GM18505 (cell line): ENCODE measurements around the gene SLC22A5.
"Not testable (repeated sequence)": the region's sequence is repeated elsewhere in the genome, so short reads cannot be mapped to it uniquely, and the experiment has no call there.

Source experiments
- ATAC-seq: cut with Tn5 transposase; IDR thresholded peaks from one replicate; pipeline ENCODE4 v1.9.1; 2021; ENCODE audit not compliant: unreplicated experiment
- POLR2A ChIP-seq: IDR thresholded peaks from 4 replicates; pipeline ENCODE4 v1.6.1; 2011; ENCODE audit warnings: borderline replicate concordance; ENCODE audit not compliant: insufficient read depth, insufficient read length; ENCODE audit errors: extremely low read depth

SLC22A5 gene

DNA sequence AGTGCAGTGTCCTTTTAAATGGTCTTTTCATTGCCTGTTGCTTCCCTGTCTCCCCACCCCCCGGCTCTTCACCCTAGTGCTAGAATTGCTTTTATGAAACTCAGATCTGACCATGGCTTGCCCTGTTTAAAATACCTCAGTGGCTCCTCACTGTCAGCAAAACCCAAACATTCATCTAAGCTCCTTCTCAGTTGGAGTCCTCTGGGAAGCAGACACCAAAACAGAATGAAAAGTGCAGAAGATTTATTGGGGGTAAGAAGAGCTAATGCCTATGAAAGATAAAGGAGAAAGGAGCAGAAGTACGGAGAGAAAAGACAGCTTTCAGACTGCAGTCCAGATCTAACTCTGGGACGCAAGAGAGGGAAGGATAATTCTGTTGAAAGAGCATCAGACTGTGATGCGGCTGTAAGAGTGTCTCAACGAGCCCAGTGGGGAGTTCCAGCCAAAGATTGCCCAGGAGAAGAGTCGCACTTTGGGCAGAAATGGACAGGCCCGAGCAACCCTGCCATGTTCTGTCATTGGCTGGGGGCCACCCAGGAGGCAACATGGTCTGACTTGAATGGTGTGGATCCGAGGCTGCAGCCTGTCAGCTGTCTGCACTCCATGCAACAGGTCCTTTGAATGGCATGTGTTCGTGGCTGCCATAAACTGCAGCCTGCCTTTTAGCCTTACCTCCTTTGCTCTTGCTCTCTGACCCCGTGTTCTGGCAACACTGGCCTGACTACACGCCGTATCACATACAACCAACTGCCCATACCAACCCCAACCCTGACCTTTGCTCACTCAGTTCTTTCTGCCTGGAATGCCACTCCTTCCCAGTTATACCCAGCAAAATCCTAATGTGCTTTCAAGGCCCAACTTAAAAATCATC, 65.1 kb downstream of the SLC22A5 start:
- no peak for TF ChIP-seq POLR2A
- ATAC-seq = no peak

DNA sequence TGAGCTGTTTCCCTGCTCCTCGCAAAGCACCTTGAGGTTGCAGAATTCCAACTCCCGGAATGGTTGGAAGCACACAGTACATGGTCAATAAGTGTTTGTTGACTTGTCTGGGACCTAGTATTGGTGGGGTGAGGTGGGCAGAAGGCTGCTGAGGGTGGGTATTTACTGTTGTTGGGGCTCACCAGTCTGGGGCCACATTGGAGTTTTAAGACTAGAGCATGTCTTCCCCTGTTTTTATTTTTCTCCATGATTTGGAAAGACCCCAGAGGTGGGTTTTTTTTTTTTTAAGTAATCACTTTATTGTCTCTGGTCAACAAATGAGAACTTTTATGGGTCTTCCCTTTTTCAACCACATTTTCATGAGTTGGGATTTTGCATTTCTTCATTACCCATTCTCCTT, 65.9 kb downstream of the SLC22A5 start:
- no peak for ATAC-seq
- no peak for TF ChIP-seq POLR2A

GRCh38 chr5:132435886-132436285, 66.4 kb downstream of the SLC22A5 start:
- no peak for ATAC-seq
- TF ChIP-seq POLR2A = no peak

- ATAC-seq = no peak
- TF ChIP-seq POLR2A = no peak
These were observed 67.4 kb downstream of the SLC22A5 start for GRCh38 chr5:132436936-132437335.

DNA sequence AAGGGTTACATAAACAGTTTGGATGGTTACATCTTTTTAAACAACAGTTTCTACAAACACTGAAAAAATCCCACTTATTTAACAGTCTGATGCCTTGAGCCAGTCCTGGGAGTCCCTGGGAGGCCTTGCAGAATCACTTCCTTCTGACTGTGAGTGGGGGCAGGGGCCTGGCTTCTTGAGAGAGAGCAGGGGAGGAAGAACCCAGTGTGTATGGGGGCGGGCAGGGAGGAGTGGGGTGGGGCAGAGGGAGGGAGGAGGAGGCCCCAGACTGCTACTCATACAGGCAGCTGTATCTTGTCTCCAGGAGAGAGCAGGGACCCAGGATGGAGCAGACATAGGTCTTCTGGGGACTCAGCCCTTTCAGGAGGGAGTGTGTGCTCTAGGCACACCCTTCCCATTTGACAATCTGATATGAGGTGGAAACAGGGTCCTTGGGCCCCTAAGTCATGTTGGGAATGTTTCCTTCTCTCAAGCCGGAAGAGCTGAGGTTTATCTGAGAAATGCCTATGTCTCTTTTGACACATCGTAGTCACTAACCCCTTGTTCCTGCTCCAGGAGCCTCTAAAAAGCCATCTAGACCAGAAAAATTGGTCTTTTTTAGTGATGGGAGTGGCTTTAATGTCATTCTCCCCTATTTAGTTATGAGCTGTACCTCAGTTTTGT, 68.2 kb downstream of the SLC22A5 start:
- peak; percentile 86 for ATAC-seq
- no peak for TF ChIP-seq POLR2A

GRCh38 chr5:132438267-132438645, 68.7 kb downstream of the SLC22A5 start:
- ATAC-seq = not testable (repeated sequence)

DNA sequence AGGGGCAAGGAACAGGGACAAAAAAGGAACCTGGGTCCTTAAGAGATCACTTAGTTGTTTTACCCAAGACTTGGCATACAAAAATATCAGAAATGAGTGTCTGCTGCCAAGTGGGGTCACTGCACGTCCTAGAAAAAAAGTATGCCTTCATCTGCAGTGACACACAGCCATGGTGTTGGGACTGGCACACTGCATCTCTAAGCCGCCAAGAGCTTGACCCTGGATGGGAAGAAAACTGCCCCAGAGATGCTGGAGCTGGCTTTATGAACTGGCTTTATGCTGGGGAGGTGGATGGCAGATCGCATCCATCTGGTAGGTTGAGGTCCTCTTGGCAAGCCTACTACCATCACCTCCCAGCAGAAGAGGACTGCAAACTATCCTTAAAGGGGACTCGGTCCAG, 69.4 kb downstream of the SLC22A5 start:
- no peak for ATAC-seq
- no peak for TF ChIP-seq POLR2A

DNA sequence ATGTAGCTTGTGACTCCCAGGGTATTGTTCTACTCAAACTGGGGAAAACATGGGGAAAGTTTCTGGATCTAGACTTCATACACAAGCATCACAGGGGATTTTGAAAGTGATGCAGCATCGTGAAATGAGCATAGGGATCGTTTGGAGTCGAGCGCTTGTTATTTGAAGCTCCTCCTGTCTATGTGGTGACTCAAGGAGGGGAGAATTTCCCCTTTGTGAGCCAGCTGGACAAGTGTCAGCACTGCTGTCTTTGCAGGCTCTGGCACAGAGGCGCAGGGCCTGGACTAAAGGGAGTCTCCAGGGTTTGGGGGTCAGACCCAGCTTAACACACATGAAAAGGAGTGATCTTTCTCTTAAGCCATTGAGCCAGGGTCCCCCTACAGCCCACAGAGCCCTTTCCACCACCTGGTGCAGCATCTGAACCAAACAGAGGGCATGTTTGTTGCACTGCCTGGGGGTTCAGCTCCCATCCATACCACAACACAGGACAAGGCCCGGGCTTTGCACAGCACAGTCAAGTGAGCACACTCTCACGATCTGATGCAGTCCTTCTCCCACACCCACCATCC, 70.1 kb downstream of the SLC22A5 start:
- no peak for TF ChIP-seq POLR2A
- ATAC-seq = no peak

DNA sequence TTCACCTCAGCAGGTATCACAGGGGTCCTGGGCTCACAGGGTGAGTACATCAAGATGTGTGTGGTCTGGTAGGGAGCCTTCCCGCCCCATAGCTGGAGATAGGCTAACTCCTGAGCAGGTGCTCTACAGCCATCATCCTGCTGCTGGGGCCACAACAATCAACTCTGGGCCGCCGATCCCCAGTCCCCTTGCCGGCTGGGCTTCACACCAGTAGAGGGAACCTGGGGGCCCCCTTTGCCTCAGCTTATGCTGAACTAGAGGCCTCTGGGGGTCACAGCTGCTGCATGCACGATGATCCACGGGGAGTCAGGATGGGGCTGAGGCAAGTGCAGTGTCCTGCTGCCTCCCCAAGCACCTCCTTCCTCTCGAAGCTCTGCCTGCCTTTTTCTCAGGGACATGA, 74.6 kb downstream of the SLC22A5 start:
- TF ChIP-seq POLR2A = no peak
- no peak for ATAC-seq
